Measurements from ENCODE around the gene SCAANT1. TPM values are rescaled to one million over a fixed set of nuclear protein-coding genes. Genes with fewer than 3 reads are reported as not detected.

SCAANT1 gene
- total and polyA plus RNA-seq, 9 donors: not detected

GRCh38 chr3:63886858-63887257 is 25.3 kb downstream of the SCAANT1 start:
- TF ChIP-seq EP300 (IDR thresholded peaks at IDR 0.05): no peak
- TF ChIP-seq POLR2A (IDR thresholded peaks at IDR 0.05): no peak
- no peak for TF ChIP-seq CTCF (IDR thresholded peaks at IDR 0.05)
- Histone ChIP-seq H3K4me1 (ENCODE audit: insufficient read depth) (no peaks in the 10 kb centered on the region), H3K9me3 (no peaks in the 10 kb centered on the region), H3K27me3 (no peaks in the 10 kb centered on the region), H3K36me3 (no peaks in the 10 kb centered on the region), H3K4me3 (no peak overlapping the region), H3K27ac (no peak overlapping the region)
- intact Hi-C loops (cut with DNase I): no loop called here
- 74 to 87% (median 83%) methylated on average over 3 of the region's 3 CpGs for WGBS, 3 donors
- DNase-seq: no peak

GRCh38 chr3:63880653-63881052 is 31.5 kb downstream of the SCAANT1 start:
- intact Hi-C loops (cut with DNase I): no loop called here
- DNase-seq: no peak
- TF ChIP-seq CTCF (IDR thresholded peaks at IDR 0.05): no peak
- no peak for TF ChIP-seq POLR2A (IDR thresholded peaks at IDR 0.05)
- no peak for TF ChIP-seq EP300 (IDR thresholded peaks at IDR 0.05)
- peaks cover 3% of the 10 kb centered on the region for H3K4me1 ChIP-seq (ENCODE audit: insufficient read depth)
- H3K4me3 ChIP-seq: no peak overlapping the region
- WGBS, 3 donors: 90 to 91% (median 90%) methylated on average over 5 of the region's 5 CpGs
- no peaks in the 10 kb centered on the region for H3K36me3 ChIP-seq
- no peaks in the 10 kb centered on the region for H3K27me3 ChIP-seq
- H3K9me3 ChIP-seq: no peaks in the 10 kb centered on the region
- H3K27ac ChIP-seq: no peak overlapping the region

GRCh38 chr3:63878394-63879060 is 33.7 kb downstream of the SCAANT1 start:
- Histone ChIP-seq H3K27ac (no peak overlapping the region), H3K36me3 (no peaks in the 10 kb centered on the region), H3K27me3 (no peaks in the 10 kb centered on the region), H3K9me3 (no peaks in the 10 kb centered on the region), H3K4me1 (ENCODE audit: insufficient read depth) (peaks cover 3% of the 10 kb centered on the region), H3K4me3 (no peak overlapping the region)
- no peak for TF ChIP-seq EP300 (IDR thresholded peaks at IDR 0.05)
- TF ChIP-seq CTCF (IDR thresholded peaks at IDR 0.05): no peak
- TF ChIP-seq POLR2A (IDR thresholded peaks at IDR 0.05): no peak
- 89 to 93% (median 91%) methylated on average over 2 of the region's 2 CpGs for WGBS, 3 donors
- DNase-seq: no peak
- intact Hi-C loops (cut with DNase I): no loop called here

GRCh38 chr3:63877737-63878393 is 34.3 kb downstream of the SCAANT1 start:
- H3K27ac ChIP-seq: no peak overlapping the region
- intact Hi-C loops (cut with DNase I): no loop called here
- H3K27me3 ChIP-seq: no peaks in the 10 kb centered on the region
- no peak for DNase-seq
- no peak for TF ChIP-seq EP300 (IDR thresholded peaks at IDR 0.05)
- no peak for TF ChIP-seq CTCF (IDR thresholded peaks at IDR 0.05)
- TF ChIP-seq POLR2A (IDR thresholded peaks at IDR 0.05): no peak
- 74 to 75% (median 75%) methylated on average over 3 of the region's 3 CpGs for WGBS, 3 donors
- H3K4me3 ChIP-seq: no peak overlapping the region
- no peaks in the 10 kb centered on the region for H3K9me3 ChIP-seq
- no peaks in the 10 kb centered on the region for H3K36me3 ChIP-seq
- H3K4me1 ChIP-seq (ENCODE audit: insufficient read depth): peaks cover 3% of the 10 kb centered on the region
